ENCODE results near the gene CCL28. TPM values are rescaled to one million over a fixed set of nuclear protein-coding genes. Genes with fewer than 3 reads are reported as not detected.

Gene CCL28
- total and polyA plus RNA-seq, 2 experiments from 2014 or later = 5.7 to 7.1 TPM

GRCh38 chr5:43396762-43397304 lies 15.4 kb downstream of the CCL28 start:
- DNase-seq (ENCODE audit: low spot score) = peak; percentile 83
- no peaks in the 10 kb centered on the region; the same call in 2 of the 3 replicates for H3K36me3 Mint-ChIP-seq (ENCODE audit: low read depth)
- H3K4me2 ChIP-seq = peak overlapping the region; percentile 86
- peaks cover 12% of the 10 kb centered on the region for H3K27me3 Mint-ChIP-seq (ENCODE audit: insufficient read depth, low read depth, poor library complexity)
- H3K36me3 ChIP-seq (ENCODE audit: insufficient read depth) = no peaks in the 10 kb centered on the region
- no peak overlapping the region for H3K27ac Mint-ChIP-seq
- no peaks in the 10 kb centered on the region for H4K20me1 ChIP-seq (replicated peaks; ENCODE audit: insufficient read depth)
- peak; percentile 97 for ATAC-seq
- no peaks in the 10 kb centered on the region for H3K79me2 ChIP-seq (replicated peaks; ENCODE audit: insufficient read depth)
- TF ChIP-seq CREB1 (CRISPR knock-in tag; IDR thresholded peaks at IDR 0.05; ENCODE audit: low read depth) = peak; percentile 36; the same call in 1 of the 2 replicates
- TF ChIP-seq POLR2AphosphoS5 (IDR thresholded peaks at IDR 0.05; ENCODE audit: low read depth) = peak; percentile 67
- no peak for TF ChIP-seq ETS1 (IDR thresholded peaks at IDR 0.05)
- H3K4me3 ChIP-seq = peak overlapping the region; percentile 54
- H3K27ac ChIP-seq (ENCODE audit: low read depth) = no peak overlapping the region
- peaks cover 4% of the 10 kb centered on the region; the same call in 2 of the 3 replicates for H3K9me3 Mint-ChIP-seq
- H3K9me2 ChIP-seq (ENCODE audit: insufficient read depth) = no peaks in the 10 kb centered on the region
- H3K4me3 Mint-ChIP-seq = peak overlapping the region; percentile 72
- no peaks in the 10 kb centered on the region for H3K4me1 ChIP-seq (ENCODE audit: insufficient read depth)
- peaks cover 4% of the 10 kb centered on the region; the same call in 1 of the 2 replicates for H3K27me3 ChIP-seq (ENCODE audit: insufficient read depth)
- H2AFZ ChIP-seq = peak overlapping the region; percentile 45; the same call in 1 of the 2 replicates
- no peaks in the 10 kb centered on the region for H3K4me1 Mint-ChIP-seq
- H3F3A ChIP-seq (replicated peaks; ENCODE audit: low read depth) = no peaks in the 10 kb centered on the region

- no peak for DNase-seq (ENCODE audit: low spot score)
- Histone ChIP-seq H3K4me3 (no peak overlapping the region), H2AFZ (no peak overlapping the region), H3K4me1 (ENCODE audit: insufficient read depth) (no peaks in the 10 kb centered on the region), H3K27me3 (ENCODE audit: insufficient read depth) (no peaks in the 10 kb centered on the region), H4K20me1 (replicated peaks; ENCODE audit: insufficient read depth) (no peaks in the 10 kb centered on the region), H3K79me2 (replicated peaks; ENCODE audit: insufficient read depth) (no peaks in the 10 kb centered on the region), H3K4me2 (no peak overlapping the region), H3K9me2 (ENCODE audit: insufficient read depth) (no peaks in the 10 kb centered on the region), H3F3A (replicated peaks; ENCODE audit: low read depth) (no peaks in the 10 kb centered on the region), H3K36me3 (ENCODE audit: insufficient read depth) (no peaks in the 10 kb centered on the region), H3K27ac (ENCODE audit: low read depth) (no peak overlapping the region)
- Mint-ChIP-seq H3K36me3 (ENCODE audit: low read depth) (no peaks in the 10 kb centered on the region), H3K9me3 (no peaks in the 10 kb centered on the region), H3K27me3 (ENCODE audit: insufficient read depth, low read depth, poor library complexity) (no peaks in the 10 kb centered on the region), H3K4me3 (no peak overlapping the region), H3K4me1 (no peaks in the 10 kb centered on the region), H3K27ac (no peak overlapping the region)
- TF ChIP-seq ETS1 (IDR thresholded peaks at IDR 0.05) (no peak), CREB1 (CRISPR knock-in tag; IDR thresholded peaks at IDR 0.05; ENCODE audit: low read depth) (no peak), POLR2AphosphoS5 (IDR thresholded peaks at IDR 0.05; ENCODE audit: low read depth) (no peak), NANOG (IDR thresholded peaks at IDR 0.05; ENCODE audit: borderline replicate concordance) (no peak), CTCF (conservative IDR thresholded peaks at IDR 0.05; ENCODE audit: low read depth in 2 of 2) (no peak)
- ATAC-seq = no peak
These were observed 21.7 kb downstream of the CCL28 start for GRCh38 chr5:43390471-43390870.
